HepG2 (cell line): ENCODE results near the gene MIS18A. TPM values are rescaled to one million over a fixed set of nuclear protein-coding genes. Genes with fewer than 3 reads are reported as not detected.
A peak's percentile ranks its signal among the peaks of the same experiment; 100 is the strongest.

Source experiments
- AHR ChIP-seq: IDR thresholded peaks from 2 replicates; pipeline ENCODE4 v1.6.1; 2018; ENCODE audit warnings: missing genetic modification reagents, missing compliant biosample characterization
- ATRX ChIP-seq: sonication (generic); formaldehyde crosslinking; IDR thresholded peaks from 2 replicates; pipeline ENCODE4 v1.4.0; 2020; ENCODE audit warnings: missing genetic modification reagents, borderline replicate concordance
- CENPBD1 ChIP-seq: sonication (generic); formaldehyde crosslinking; IDR thresholded peaks from 2 replicates; pipeline ENCODE4 v1.8.0; 2022; ENCODE audit warnings: missing genetic modification reagents, low read depth, mild to moderate bottlenecking, borderline replicate concordance
- EEA1 ChIP-seq: sonication (generic); formaldehyde crosslinking; IDR thresholded peaks from 2 replicates; pipeline ENCODE4 v1.5.1; 2020; ENCODE audit warnings: mild to moderate bottlenecking, missing genetic modification reagents, borderline replicate concordance
- EP300 ChIP-seq, 3 experiments: sonication (generic) in 1 of 3; formaldehyde crosslinking in 1 of 3; IDR thresholded peaks; 2 replicates each; pipeline versions ENCODE4 v1.5.1 to v1.6.1; 2011 to 2020; ENCODE audit warnings: low read depth in 2 of 3, low read length in 2 of 3, borderline replicate concordance in 1 of 3, improper control_type of control experiment in 1 of 3, mild to moderate bottlenecking in 1 of 3, missing genetic modification reagents in 1 of 3, moderate library complexity in 1 of 3
- HMG20B ChIP-seq: conservative IDR thresholded peaks from 2 replicates; pipeline ENCODE4 v1.6.1; 2016; ENCODE audit warnings: missing genetic modification reagents, missing compliant biosample characterization
- PAXIP1 ChIP-seq: sonication (generic); formaldehyde crosslinking; conservative IDR thresholded peaks from 2 replicates; pipeline ENCODE4 v1.4.0; 2020; ENCODE audit warnings: mild to moderate bottlenecking, missing genetic modification reagents, moderate library complexity
- PTBP1 ChIP-seq: fragments of 200-400 bp; formaldehyde crosslinking; IDR thresholded peaks from 2 replicates; pipeline ENCODE4 v1.6.1; 2018; ENCODE audit warnings: low read length, low read depth; ENCODE audit not compliant: poor library complexity, severe bottlenecking
- SMARCC2 ChIP-seq: fragments of 450-650 bp; IDR thresholded peaks from 2 replicates; pipeline ENCODE4 v1.6.1; 2017; ENCODE audit warnings: antibody characterized with exemption, mild to moderate bottlenecking
- ZNF124 ChIP-seq: sonication (generic); formaldehyde crosslinking; IDR thresholded peaks from 2 replicates; pipeline ENCODE4 v1.4.0; 2020; ENCODE audit warnings: missing genetic modification reagents
- ZNF17 ChIP-seq: sonication (generic); formaldehyde crosslinking; IDR thresholded peaks from 2 replicates; pipeline ENCODE4 v1.5.0; 2020; ENCODE audit warnings: mild to moderate bottlenecking, missing genetic modification reagents
- ZNF275 ChIP-seq: sonication (generic); formaldehyde crosslinking; IDR thresholded peaks from 2 replicates; pipeline ENCODE4 v1.8.0; 2022; ENCODE audit warnings: missing genetic modification reagents, mild to moderate bottlenecking, inconsistent platforms, borderline replicate concordance
- ZNF30 ChIP-seq: sonication (generic); formaldehyde crosslinking; IDR thresholded peaks from 2 replicates; pipeline ENCODE4 v1.5.0; 2020; ENCODE audit warnings: mild to moderate bottlenecking, missing genetic modification reagents
- ZNF720 ChIP-seq: sonication (generic); formaldehyde crosslinking; IDR thresholded peaks from 2 replicates; pipeline ENCODE4 v1.4.0; 2020; ENCODE audit warnings: missing genetic modification reagents
- ZNF816 ChIP-seq: sonication (generic); formaldehyde crosslinking; IDR thresholded peaks from 2 replicates; pipeline ENCODE4 v1.8.0; 2022; ENCODE audit warnings: missing genetic modification reagents, mild to moderate bottlenecking, borderline replicate concordance
- ZNF850 ChIP-seq: sonication (generic); formaldehyde crosslinking; conservative IDR thresholded peaks from 2 replicates; pipeline ENCODE4 v1.9.0; 2021; ENCODE audit warnings: mild to moderate bottlenecking, missing genetic modification reagents
- ZZZ3 ChIP-seq: sonication (generic); formaldehyde crosslinking; IDR thresholded peaks from 2 replicates; pipeline ENCODE4 v1.4.0; 2020; ENCODE audit warnings: missing genetic modification reagents, mild to moderate bottlenecking, borderline replicate concordance
- polyA plus RNA-seq, 8 experiments: library from polyadenylated mRNA; depleted of rRNA in 3 of 8; stranded (reverse) in 7 of 8; unstranded in 1 of 8; fragments of >200 nt; fragmentation: Illumina TruSeq in 4 of 8; extraction: Trizol in 4 of 8; gene quantifications; 2 replicates each; pipeline versions ENCODE4 v1.2.1 to v1.2.3, GENCODE V29; 2011 to 2016; ENCODE audit warnings: low read depth in 4 of 8, missing spikeins in 1 of 8, mixed read lengths in 1 of 8; ENCODE audit not compliant: insufficient read depth in 1 of 8
- total RNA-seq, 5 experiments: library from RNA; depleted of rRNA; stranded (reverse); fragments of >200 nt; fragmentation: Illumina TruSeq; extraction: Trizol; gene quantifications; 2 replicates each; pipeline ENCODE4 v1.2.3, GENCODE V29; 2016; ENCODE audit warnings: low read depth in 1 of 5
- TF ChIP-seq, protein P1 (sequence below): sonication (generic); formaldehyde crosslinking; conservative IDR thresholded peaks from 2 replicates; pipeline ENCODE4 v1.8.1; 2023; ENCODE audit warnings: missing genetic modification reagents
- TF ChIP-seq, protein P2 (sequence below): sonication (generic); formaldehyde crosslinking; IDR thresholded peaks from 2 replicates; pipeline ENCODE4 v1.4.0; 2020; ENCODE audit warnings: mild to moderate bottlenecking, low read depth, missing genetic modification reagents
- TF ChIP-seq, protein P3 (sequence below): sonication (generic); formaldehyde crosslinking; conservative IDR thresholded peaks from 2 replicates; pipeline ENCODE4 v1.4.0; 2020; ENCODE audit warnings: missing genetic modification reagents

MIS18A gene
- total and polyA plus RNA-seq, 2 of the 13 experiments (the other 11 are each of a cell fraction or from before 2014, with no cell fraction given) = 11.2 to 41.4 TPM

DNA sequence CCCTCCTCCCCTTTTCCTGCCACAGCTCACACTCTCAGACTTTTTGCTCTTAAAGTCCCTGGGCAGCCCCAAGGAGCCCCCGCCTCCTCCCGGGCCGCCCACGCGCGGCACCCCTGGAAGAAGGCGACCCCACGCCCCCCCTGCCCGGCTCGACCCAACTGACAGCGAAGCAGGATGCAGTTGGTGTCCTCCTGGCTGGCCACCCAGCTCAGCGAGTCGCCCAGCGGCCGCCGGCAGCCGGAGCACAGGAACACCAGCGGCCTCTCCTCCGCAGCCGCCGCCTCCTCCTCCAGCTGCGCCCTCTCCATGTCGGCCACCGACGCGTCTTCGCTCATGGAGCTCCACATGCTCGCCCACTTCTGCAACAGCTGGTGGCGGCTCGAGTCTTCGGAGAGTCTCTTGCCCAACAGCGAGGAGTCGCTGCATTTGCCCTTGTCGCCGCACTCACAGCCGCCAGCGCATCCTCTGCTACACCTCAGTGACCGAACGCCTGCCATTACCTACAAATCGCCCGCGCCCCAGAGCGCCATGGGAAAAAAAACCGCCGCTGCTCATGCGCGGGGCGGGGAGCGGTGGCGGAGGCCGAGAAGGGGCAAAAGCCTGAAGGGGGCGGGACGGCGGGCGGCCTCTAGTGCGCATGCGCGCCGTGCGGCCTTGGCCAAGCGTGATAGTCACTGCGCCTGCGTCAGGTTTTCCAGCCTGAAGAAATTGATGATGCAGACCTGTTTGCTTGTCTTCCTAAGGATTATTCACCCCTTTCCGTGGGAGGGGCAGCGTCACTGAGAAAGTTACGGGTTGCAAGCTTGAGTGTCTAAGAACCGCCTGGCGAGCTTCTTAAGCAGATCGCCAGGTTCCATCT lies at the start of gene MIS18A (continued):
- no peak for TF ChIP-seq EP300 (IDR thresholded peaks at IDR 0.05; ENCODE audit: low read depth in 2 of 2, low read length in 2 of 2)
- TF ChIP-seq EP300 (CRISPR knock-in tag; IDR thresholded peaks at IDR 0.05; ENCODE audit: borderline replicate concordance) = no peak
- TF ChIP-seq ATRX (CRISPR knock-in tag) = no peak
- no peak for TF ChIP-seq ZNF720 (CRISPR knock-in tag)
- no peak for TF ChIP-seq AHR
- TF ChIP-seq PTBP1 = no peak
- no peak for TF ChIP-seq SMARCC2
- peak; percentile 13; the same call in 1 of the 2 replicates for TF ChIP-seq PAXIP1 (CRISPR knock-in tag)
- TF ChIP-seq, protein P1, sequence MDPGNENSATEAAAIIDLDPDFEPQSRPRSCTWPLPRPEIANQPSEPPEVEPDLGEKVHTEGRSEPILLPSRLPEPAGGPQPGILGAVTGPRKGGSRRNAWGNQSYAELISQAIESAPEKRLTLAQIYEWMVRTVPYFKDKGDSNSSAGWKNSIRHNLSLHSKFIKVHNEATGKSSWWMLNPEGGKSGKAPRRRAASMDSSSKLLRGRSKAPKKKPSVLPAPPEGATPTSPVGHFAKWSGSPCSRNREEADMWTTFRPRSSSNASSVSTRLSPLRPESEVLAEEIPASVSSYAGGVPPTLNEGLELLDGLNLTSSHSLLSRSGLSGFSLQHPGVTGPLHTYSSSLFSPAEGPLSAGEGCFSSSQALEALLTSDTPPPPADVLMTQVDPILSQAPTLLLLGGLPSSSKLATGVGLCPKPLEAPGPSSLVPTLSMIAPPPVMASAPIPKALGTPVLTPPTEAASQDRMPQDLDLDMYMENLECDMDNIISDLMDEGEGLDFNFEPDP (CRISPR knock-in tag) = no peak
- no peak for TF ChIP-seq ZNF30 (CRISPR knock-in tag)
- TF ChIP-seq ZNF275 (CRISPR knock-in tag) = 0 out of 2 replicates have a peak, but pooled peaks have one; percentile 56
- no peak for TF ChIP-seq ZZZ3 (CRISPR knock-in tag)
- TF ChIP-seq, protein P2, sequence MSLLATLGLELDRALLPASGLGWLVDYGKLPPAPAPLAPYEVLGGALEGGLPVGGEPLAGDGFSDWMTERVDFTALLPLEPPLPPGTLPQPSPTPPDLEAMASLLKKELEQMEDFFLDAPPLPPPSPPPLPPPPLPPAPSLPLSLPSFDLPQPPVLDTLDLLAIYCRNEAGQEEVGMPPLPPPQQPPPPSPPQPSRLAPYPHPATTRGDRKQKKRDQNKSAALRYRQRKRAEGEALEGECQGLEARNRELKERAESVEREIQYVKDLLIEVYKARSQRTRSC (CRISPR knock-in tag) = no peak
- no peak for TF ChIP-seq HMG20B
- TF ChIP-seq ZNF850 (CRISPR knock-in tag) = no peak
- no peak for TF ChIP-seq CENPBD1 (CRISPR knock-in tag)
- no peak for TF ChIP-seq ZNF816 (CRISPR knock-in tag)
- no peak for TF ChIP-seq ZNF17 (CRISPR knock-in tag)
- TF ChIP-seq ZNF124 (CRISPR knock-in tag) = no peak
- TF ChIP-seq EEA1 (CRISPR knock-in tag) = no peak
- TF ChIP-seq, protein P3, sequence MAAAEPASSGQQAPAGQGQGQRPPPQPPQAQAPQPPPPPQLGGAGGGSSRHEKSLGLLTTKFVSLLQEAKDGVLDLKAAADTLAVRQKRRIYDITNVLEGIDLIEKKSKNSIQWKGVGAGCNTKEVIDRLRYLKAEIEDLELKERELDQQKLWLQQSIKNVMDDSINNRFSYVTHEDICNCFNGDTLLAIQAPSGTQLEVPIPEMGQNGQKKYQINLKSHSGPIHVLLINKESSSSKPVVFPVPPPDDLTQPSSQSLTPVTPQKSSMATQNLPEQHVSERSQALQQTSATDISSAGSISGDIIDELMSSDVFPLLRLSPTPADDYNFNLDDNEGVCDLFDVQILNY (CRISPR knock-in tag) = peak; percentile 99
